ENCODE measurements around the gene ANKRD53.
"Not testable (repeated sequence)": the region's sequence is repeated elsewhere in the genome, so short reads cannot be mapped to it uniquely, and the experiment has no call there.

The ANKRD53 gene

GRCh38 chr2:70991742-70992141 lies 13.3 kb downstream of the ANKRD53 start:
- DNase-seq, result no peak

- no peak for DNase-seq
Observed at GRCh38 chr2:70992945-70993853, 14.8 kb downstream of the ANKRD53 start.

GRCh38 chr2:70994009-70994698 lies 15.7 kb downstream of the ANKRD53 start:
- DNase-seq, result peak; percentile 61

GRCh38 chr2:70994699-70995425 lies 16.4 kb downstream of the ANKRD53 start, which contains the start of gene TEX261:
TEX261 (minus strand) TSS chr2:70994873; CDS start chr2:70994757, 116 bp downstream.
- peak; percentile 93 for DNase-seq

- DNase-seq, result peak; percentile 57
Observed at GRCh38 chr2:70995426-70995729, 16.9 kb downstream of the ANKRD53 start.

GRCh38 chr2:70998885-70999284 lies 20.5 kb downstream of the ANKRD53 start:
- not testable (repeated sequence) for DNase-seq

GRCh38 chr2:70999362-70999761 lies 20.9 kb downstream of the ANKRD53 start:
- no peak for DNase-seq

- DNase-seq, result not testable (repeated sequence)
Observed at GRCh38 chr2:70999931-71000330, 21.5 kb downstream of the ANKRD53 start.

- peak; percentile 84 for DNase-seq
Observed at GRCh38 chr2:71000780-71001591, 22.6 kb downstream of the ANKRD53 start.

GRCh38 chr2:71001592-71001927 lies 23.1 kb downstream of the ANKRD53 start:
- DNase-seq, result no peak

GRCh38 chr2:71001981-71002570 lies 23.6 kb downstream of the ANKRD53 start:
- DNase-seq, result no peak

- DNase-seq, result no peak
Observed at GRCh38 chr2:71003396-71003795, 25.0 kb downstream of the ANKRD53 start.

GRCh38 chr2:71003966-71004755 lies 25.7 kb downstream of the ANKRD53 start:
- no peak for DNase-seq

- DNase-seq, result no peak
Observed at GRCh38 chr2:71004857-71005256, 26.4 kb downstream of the ANKRD53 start.

- no peak for DNase-seq
Observed at GRCh38 chr2:71005271-71006202, 27.1 kb downstream of the ANKRD53 start.

GRCh38 chr2:71006323-71006722 lies 27.9 kb downstream of the ANKRD53 start:
- no peak for DNase-seq

- DNase-seq, result no peak
Observed at GRCh38 chr2:71006955-71007799, 28.7 kb downstream of the ANKRD53 start.

GRCh38 chr2:71008342-71008741 lies 29.9 kb downstream of the ANKRD53 start:
- no peak for DNase-seq

- not testable (repeated sequence) for DNase-seq
Observed at GRCh38 chr2:71011786-71012185, 33.4 kb downstream of the ANKRD53 start.

All from stimulated activated CD4-positive, alpha-beta T cell treated with anti-CD3 and anti-CD28 coated beads, Interleukin-4, amount 100 ng/mL, for 24 hours (primary cell).